COLO829 (cell line): ENCODE measurements around the gene CEMP1.

Experiments
- DNase-seq: peaks from one replicate; pipeline ENCODE4 v3.0.0; 2012; ENCODE audit warnings: low spot score

CEMP1 gene

GRCh38 chr16:2500430-2500917 lies 30.7 kb downstream of the CEMP1 start:
- DNase-seq = no peak

GRCh38 chr16:2499890-2500429 lies 31.2 kb downstream of the CEMP1 start:
- DNase-seq = no peak

- DNase-seq = no peak
Measured at GRCh38 chr16:2499454-2499853, 31.8 kb downstream of the CEMP1 start.

GRCh38 chr16:2498531-2499253 lies 32.5 kb downstream of the CEMP1 start:
- DNase-seq = no peak

GRCh38 chr16:2497695-2498484 lies 33.3 kb downstream of the CEMP1 start:
- DNase-seq = no peak

GRCh38 chr16:2497116-2497630 lies 34.0 kb downstream of the CEMP1 start:
- no peak for DNase-seq

GRCh38 chr16:2496223-2497115 lies 34.7 kb downstream of the CEMP1 start:
- DNase-seq = no peak

- no peak for DNase-seq
Measured at GRCh38 chr16:2495041-2495440, 36.2 kb downstream of the CEMP1 start.

- no peak for DNase-seq
Measured at GRCh38 chr16:2494616-2495015, 36.6 kb downstream of the CEMP1 start.

GRCh38 chr16:2493605-2494004 lies 37.6 kb downstream of the CEMP1 start:
- no peak for DNase-seq

- DNase-seq = no peak
Measured at GRCh38 chr16:2492292-2492691, 38.9 kb downstream of the CEMP1 start.

GRCh38 chr16:2490190-2491105 lies 40.8 kb downstream of the CEMP1 start:
- no peak for DNase-seq

- no peak for DNase-seq
Measured at GRCh38 chr16:2489581-2489980, 41.6 kb downstream of the CEMP1 start.

GRCh38 chr16:2487903-2488531 lies 43.2 kb downstream of the CEMP1 start:
- DNase-seq = no peak

GRCh38 chr16:2487517-2487842 lies 43.7 kb downstream of the CEMP1 start:
- DNase-seq = no peak

- no peak for DNase-seq
Measured at GRCh38 chr16:2486645-2487516, 44.3 kb downstream of the CEMP1 start.

- DNase-seq = no peak
Measured at GRCh38 chr16:2485811-2486507, 45.2 kb downstream of the CEMP1 start.

GRCh38 chr16:2484898-2485508 lies 46.2 kb downstream of the CEMP1 start:
- DNase-seq = no peak
